HG03108 (cell line): ENCODE measurements around the gene OR10H4.
"Not testable (repeated sequence)": the region's sequence is repeated elsewhere in the genome, so short reads cannot be mapped to it uniquely, and the experiment has no call there.

Experiments
- ATAC-seq: cut with Tn5 transposase; IDR thresholded peaks from one replicate; pipeline ENCODE4 v1.9.1; 2021; ENCODE audit warnings: moderate library complexity; ENCODE audit not compliant: unreplicated experiment

Gene OR10H4, protein sequence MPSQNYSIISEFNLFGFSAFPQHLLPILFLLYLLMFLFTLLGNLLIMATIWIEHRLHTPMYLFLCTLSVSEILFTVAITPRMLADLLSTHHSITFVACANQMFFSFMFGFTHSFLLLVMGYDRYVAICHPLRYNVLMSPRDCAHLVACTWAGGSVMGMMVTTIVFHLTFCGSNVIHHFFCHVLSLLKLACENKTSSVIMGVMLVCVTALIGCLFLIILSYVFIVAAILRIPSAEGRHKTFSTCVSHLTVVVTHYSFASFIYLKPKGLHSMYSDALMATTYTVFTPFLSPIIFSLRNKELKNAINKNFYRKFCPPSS

DNA sequence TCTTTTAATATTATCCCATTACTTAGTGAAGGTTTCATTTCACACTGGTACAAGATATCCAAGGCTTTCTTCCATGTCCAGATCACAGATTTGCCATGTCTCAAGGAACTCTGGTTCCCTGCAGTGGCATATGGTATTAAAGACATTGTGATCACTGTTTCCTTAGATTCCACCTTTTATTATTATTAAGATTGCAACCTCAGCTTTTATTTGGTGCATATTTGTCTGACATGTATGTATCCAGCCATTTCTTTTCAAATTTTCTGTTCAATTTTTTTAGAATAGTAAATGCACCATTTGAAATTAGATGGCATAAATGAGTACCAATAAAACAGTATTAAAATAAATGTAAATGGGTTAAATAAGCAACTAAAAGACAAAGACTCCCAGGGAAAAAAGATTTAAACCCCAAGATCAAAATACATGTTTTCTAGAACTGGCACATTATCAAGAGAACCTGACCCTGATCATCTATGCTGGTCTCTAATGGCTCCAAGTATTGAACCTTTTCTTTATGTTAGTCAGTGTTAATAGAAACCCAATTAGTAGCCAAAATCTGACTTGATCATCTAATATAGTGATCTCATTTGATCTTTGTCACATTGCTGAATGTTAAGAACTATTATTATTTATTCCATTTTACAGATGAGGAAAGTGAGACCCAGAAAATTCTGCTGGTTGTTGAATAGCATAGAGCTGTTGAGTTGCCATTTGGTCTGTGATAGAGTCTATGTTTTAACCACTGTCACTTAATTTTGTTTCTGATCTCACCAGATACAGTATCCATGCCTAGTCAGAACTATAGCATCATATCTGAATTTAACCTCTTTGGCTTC, at the start of gene OR10H4:
TSS of gene OR10H4 (plus strand) at position 786 of the 836 bp plus-strand sequence. CDS start at position 786, 0 bp downstream.
- no peak for ATAC-seq

DNA sequence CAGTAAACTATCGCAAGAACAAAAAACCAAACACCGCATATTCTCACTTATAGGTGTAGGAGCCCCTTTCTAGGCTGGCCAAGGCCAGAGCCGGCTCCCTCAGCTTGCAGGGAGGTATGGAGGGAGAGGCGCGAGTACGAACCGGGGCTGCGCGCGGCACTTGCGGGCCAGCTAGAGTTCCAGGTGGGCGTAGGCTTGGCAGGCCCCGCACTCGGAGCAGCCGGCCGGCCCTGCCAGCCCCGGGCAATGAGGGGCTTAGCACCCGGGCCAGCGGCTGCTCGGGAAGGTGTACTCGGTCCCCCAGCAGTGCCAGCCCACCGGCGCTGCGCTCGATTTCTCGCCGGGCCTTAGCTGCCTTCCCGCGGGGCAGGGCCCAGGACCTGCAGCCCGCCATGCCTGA, 49.2 kb upstream of the OR10H4 start:
- ATAC-seq = not testable (repeated sequence)

DNA sequence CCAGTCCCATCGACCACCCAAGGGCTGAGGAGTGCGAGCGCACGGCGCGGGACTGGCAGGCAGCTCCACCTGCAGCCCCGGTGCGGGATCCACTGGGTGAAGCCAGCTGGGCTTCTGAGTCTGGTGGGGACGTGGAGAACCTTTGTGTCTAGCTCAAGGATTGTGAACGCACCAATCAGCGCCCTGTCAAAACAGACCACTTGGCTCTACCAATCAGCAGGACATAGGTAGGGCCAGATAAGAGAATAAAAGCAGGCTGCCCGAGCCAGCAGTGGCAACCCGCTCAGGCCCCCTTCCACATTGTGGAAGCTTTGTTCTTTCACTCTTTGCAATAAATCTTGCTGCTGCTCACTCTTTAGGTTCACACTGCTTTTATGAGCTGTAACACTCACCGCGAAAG, 48.8 kb upstream of the OR10H4 start:
- ATAC-seq = not testable (repeated sequence)

DNA sequence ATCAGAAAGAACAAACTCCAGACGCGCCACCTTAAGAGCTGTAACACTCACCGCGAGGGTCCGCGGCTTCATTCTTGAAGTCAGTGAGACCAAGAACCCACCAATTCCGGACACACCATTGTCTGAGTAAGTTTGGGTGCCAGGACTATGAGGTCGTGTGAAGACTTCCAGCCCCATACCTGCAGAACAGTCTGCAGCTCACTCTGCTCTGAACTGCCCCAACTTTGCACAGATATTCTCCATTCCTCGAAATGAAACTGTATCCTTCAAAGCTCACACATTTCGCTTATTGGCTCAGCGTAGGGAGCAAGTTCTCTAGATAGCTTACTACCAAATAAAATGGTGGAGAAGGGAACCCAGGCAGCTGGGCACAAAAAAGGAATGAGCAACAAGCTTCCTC, 48.3 kb upstream of the OR10H4 start:
- ATAC-seq = no peak

DNA sequence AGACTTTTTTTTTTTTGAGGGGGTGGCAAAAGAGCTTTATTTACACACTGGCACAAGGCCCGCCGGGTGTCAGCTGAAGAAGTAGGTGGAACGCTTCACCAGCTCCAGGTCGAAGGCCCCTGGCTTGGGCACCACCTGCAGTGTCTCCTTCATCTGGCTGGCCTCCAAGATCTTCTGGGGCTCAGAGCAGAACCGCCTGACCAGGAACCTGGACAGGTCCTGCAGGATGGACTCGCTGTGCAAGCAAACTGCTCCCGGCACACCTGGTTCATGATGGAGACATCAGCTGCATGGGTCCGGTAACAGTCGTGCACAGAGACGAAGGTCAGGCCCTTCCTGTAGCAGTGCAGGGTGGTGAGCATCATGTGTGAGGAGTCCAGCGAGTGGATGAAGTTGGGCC, 46.6 kb upstream of the OR10H4 start:
- no peak for ATAC-seq

DNA sequence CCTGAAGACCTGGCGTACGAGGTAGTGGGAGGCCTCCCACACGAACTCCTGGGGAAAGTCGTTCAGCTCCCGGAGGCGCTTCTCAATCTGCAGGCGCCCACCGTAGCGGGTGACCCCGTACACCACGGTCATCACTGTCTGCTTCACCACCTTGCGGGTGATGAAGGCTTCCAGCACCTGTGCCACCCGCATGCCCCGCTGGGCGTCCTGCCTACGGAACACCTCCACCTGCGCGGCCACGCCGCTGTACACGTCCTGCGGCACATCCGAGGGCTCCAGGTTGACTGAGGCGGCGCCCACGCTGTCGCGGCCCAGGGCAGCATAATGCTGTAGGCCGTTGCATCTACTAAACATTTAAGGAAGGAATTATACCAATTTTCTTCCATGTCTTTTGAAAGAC, 45.9 kb upstream of the OR10H4 start:
- not testable (repeated sequence) for ATAC-seq

DNA sequence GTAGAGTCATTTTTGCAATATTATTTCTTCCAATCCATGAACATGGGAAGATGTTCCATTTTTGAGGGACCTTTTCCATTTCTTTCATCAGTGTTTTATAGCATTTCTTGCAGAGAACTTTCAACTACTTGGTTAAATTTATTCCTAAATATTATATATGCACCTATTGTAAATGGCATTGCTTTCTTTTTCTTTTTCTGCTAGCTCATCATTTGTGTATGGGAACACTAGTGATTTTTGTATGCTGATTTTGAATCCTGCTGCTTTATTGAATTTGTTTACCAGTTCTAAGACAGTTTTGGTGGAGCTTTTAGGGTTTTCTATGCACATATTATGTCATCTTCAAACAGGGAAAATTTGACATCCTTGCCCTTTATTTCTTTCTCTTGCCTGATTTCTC, 43.8 kb upstream of the OR10H4 start:
- no peak for ATAC-seq

DNA sequence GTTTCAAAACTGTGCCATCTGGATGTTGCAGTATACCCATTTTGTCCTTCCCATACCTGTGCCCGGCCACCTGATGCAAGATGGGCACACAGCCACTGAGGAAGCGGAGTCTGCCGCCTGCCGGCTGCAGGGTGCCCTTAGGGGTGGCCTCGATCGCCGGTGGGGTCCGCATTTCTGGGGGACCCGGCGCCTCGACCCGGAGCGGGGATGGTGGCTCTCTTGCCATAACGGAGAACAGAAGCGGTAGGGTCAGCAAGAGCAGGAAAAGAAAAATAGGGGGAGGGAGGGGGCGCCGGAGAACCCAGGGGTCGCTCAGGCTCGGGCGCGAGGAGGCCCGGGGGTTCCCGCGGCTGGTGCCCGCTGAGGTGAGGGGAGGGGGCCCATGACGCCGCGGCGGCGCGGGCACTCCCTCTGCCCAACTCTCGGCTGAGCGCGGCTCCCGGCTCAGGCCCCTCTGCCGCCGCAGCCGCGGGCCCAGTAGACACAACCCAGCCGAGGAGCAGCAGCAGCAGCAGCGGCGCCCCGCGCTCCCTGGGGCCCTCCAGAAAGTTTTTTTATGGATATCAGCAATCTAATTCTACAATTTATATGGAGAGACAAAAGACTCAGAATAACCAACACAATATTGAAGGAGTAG, 37.1 kb upstream of the OR10H4 start:
- no peak for ATAC-seq

DNA sequence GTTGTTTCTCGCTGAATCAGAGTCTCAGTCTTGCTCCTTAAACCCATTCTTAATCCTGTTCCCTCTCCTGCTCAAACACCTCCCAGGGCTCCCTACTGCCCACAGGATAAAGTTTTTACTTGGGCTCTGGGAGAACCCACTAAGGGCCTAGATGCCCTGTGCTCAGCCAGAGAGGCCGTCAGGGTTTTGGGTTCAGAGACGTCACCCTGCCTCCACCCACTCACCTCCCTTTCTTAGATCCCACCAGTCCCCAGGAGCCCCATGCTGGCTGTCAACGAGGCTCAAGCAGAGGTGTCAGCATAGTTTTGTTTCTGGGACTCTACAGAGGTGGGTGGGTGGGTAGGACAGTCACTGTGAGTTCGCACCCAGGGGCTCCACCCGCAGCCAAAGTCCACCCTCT, 35.4 kb upstream of the OR10H4 start:
- ATAC-seq = no peak

DNA sequence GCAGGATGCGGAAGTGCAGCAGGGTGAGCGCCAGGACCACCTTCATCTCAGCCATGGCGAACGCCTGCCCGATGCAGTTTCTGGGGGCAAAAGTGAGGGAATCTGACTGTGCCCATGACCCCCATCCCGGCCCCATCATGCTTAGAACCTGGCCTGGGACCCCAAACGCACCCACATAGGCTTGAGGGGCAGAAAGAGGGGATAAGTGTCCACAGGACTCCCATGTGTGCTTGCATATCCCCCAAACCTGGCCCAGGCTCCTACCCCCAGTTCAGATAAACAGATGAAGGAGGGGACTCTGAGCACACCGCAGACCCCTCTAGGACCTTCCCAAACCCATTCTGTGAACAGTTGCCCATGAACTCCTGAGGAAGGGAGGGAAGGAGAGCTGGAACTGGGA, 35.0 kb upstream of the OR10H4 start:
- no peak for ATAC-seq

DNA sequence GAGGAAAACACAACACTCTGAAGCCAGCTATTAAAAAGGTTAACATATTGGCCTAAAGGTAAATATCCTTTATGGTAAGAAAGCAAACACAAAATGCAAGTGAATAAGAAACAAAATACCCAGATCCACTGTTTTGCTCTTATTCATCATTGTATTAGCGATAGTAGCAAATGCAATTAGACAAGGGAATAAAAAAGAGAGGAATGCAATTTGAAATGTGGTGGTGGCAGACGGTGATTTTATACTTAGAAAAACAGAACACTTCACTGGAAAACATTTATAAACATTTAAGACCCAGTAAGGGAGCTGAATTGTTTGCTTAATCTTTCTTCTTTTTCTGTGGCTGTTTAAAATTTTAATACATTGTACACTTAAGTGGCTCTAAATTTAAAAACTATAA, 33.7 kb upstream of the OR10H4 start:
- no peak for ATAC-seq

DNA sequence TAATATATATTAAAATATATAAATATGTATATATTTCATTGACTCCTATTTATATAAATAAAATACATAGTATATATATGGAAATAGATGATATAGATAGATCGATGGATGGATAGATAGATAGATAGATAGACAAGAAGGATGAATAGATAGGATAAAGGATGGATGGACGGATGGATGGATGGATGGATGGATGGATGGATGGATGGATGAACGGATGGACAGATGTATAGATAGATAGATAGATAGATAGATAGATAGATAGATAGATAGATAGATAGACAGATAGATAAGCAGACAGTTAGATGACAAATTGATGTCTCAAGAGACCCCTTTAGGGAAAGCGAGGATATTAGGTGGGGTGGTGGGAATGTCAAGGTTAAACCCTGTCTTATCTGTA, 29.6 kb upstream of the OR10H4 start:
- ATAC-seq = no peak

DNA sequence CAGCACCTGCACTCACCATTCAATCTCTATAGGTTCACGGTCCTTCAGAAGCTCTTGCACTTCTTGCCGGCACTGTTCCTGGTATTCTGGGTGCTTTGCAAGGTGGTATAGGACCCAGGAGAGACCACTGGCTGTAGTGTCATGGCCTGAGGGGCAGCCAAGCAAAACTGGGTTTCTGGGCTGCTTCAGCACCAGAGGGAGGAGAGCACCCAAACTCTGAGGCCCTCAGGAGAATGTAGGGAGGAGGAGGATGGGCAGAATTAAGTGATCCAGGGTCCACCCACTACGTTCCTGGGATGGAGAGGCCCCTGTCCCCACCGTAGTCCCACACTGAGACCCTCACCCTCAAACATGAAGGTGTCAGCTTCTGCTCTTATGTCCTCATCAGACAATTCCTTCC, 26.8 kb upstream of the OR10H4 start:
- ATAC-seq = no peak

DNA sequence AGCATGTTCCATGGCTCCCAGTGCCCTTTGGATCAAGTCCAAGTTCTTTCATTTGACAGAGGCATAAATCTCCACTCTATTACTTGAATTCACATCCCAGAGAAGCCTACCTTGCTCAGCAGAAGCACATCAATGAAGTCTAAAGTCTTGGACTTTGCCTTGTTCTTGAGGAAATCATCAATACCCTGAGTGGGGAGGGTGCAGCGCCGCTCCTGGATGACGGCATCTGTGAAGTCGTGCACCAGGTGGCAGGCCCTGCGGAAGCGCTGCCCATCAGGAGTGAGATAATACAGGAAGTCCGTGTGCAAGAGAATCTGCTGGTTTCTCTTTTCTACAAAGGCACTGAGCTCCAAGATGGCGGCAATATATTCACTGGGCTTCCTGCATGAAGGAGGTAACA, 25.1 kb upstream of the OR10H4 start:
- ATAC-seq = no peak

DNA sequence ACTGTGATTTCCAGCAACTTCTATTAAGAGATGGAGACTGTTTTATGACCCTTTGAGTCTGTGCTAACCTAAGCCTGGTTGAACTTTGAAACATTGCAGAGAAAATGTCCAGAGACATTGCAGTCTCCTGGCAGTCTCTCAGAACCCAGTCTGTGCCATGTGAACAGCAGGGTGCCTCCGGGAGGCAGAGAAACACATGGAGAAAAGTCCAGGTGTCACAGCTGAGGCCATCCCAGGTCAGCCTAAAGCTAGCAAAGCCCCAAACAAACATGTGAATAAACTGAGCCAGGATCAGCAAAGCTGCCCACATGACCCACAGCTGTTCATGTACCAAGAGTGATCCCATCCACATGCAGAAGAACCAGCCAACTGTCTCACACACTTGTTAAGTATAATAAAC, 22.3 kb upstream of the OR10H4 start:
- ATAC-seq = no peak

DNA sequence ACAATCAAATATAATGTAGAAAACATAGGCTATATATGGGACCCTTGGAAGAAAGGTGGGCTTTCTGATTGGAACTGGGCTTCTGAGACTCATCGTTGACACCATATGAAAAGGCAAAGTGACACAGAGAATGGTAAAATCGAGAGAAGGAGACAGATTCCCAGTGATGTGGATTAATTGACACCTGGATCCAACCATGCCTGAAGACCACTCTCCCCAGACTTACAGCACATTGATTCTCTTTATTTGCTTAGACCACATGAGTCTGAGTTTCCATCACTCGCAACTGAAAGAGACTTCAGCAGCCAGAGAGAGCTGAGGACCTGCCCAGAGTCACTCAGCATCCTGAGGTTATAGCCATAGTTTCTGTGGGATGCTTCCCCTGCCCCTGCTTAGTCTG, 20.5 kb upstream of the OR10H4 start:
- no peak for ATAC-seq

DNA sequence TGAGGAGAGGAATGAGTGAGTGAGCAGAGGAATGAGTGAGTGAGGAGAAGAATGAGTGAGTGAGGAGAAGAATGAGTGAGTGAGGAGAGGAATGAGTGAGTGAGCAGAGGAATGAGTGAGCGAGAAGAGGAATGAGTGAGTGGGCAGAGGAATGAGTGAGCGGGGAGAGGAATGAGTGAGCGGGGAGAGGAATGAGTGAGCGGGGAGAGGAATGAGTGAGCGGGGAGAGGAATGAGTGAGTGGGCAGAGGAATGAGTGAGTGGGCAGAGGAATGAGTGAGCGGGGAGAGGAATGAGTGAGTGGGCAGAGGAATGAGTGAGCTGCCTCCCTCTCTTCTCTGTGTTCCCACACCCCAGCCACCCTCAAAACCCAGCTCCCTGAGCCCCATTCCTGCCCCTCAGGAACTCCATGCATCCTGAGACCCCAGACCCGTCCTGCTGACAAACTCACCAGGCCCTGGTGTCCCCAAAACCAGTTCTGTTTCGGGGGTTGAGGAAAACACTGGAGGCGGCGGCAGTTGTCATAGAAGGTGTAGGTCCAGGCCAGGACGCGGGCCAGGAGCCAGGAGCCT, 15.0 kb upstream of the OR10H4 start:
- ATAC-seq = not testable (repeated sequence)

DNA sequence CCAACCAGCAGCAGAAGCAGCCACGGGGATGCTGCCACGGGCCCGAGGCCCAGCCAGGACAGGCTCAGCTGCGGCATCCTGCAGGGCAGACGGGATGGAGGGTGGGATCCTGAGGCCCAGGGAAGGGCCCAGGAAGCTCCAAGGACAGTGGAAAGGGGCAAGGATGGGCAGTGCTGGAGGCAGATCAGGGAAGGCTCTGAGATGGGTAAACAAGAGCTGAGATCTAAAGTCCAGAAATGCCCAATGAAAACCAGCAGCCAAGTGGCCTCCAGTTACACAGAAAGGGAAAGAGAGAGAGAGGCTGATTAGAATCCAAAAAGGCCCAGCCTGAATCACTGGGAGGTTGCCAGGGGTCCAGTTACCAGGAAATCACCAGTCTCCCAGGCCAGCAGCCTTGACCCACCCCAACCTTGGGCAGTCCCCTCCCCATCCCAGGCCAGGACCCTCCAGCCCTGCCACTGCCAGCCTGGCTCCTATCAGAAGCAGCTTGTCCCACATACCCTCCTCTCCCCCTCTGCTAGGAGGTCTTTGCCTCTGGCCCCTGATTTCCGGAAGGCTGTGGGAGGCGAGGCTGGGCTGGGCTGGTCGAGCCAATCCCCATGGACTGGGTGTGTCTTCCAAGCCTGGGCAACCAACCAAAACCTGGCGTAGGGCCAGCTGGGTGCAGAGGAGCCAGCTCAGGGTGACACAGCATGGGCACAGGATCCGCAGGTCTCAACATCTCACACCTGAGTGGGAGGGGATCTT, 14.3 kb upstream of the OR10H4 start, which contains the start of gene CYP4F11:
TSS of gene CYP4F11 (minus strand) at position 198 of the 747 bp plus-strand sequence. CDS start at position 77, 121 bp downstream.
- no peak for ATAC-seq

DNA sequence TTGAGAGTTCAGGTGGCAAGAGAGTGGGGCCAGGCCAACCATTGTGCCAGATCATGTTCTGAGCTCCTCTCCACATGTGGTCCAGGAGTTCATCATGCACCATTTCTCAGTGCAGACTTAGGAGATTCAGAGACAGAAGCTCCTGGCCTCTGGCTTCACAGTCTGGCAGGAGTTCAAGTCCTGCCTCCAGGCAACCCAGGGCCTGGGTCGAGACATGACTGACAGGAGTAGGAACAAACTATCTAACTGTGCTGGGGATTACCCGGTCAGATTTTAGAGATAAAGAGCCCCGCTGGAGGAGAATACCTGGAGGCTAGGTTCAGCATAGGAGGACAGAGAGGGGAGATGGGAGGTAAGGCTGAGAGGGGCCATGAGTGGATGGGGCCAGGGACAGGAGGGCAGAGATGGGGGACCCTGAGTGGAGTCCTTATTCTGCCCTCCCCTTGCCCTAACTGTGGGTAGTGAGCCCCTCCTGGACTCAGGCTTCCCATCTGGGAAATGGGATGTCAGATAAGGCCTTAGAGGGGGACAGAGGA, 13.6 kb upstream of the OR10H4 start:
- no peak for ATAC-seq

DNA sequence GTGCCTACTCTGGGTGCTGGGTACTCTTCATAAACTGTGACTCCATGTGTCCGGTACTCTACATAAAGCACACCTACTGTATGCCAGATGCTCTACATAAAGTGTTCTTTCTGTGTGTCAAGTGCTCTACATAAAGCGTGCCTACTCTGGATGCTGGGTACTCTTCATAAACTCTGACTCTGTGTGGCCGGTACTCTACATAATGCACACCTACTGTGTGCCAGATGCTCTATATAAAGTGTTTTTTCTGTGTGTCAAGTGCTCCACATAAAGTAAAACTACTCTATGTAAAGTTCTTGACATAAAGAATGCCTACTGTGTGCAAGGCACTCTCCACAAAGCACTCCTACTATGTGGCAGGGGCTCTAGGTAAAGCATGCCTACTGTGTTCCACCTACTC, 12.6 kb upstream of the OR10H4 start:
- ATAC-seq = no peak
